Heart right ventricle (tissue), 16 donors: ENCODE data around the gene DIS3L2. TPM values are rescaled to one million over a fixed set of nuclear protein-coding genes. Genes with fewer than 3 reads are reported as not detected.
A peak's percentile ranks its signal among the peaks of the same experiment; 100 is the strongest.

ENCODE experiments used
- ATAC-seq, 8 donors: fragments of 200-7000 bp; cut with Tn5 transposase; one replicate each; pipeline ENCODE4 v1.9.1; 2020; ENCODE audit warnings: mild to moderate bottlenecking in 8 of 8, moderate library complexity in 8 of 8, moderate number of reproducible peaks in 1 of 8
- DNase-seq, 2 donors: peaks; one replicate each; pipeline ENCODE4 v3.0.0-alpha.2; 2020
- H3K27ac ChIP-seq, 10 donors: fragments of 200-600 bp; sonication (generic) in 2 of 10; one replicate each; pipeline versions ENCODE4 v1.5.0 to v1.8.0; 2020 to 2022; ENCODE audit warnings: mild to moderate bottlenecking in 3 of 10
- H3K27me3 ChIP-seq, 7 donors: fragments of 200-600 bp; one replicate each; pipeline ENCODE4 v1.8.0; 2021 to 2022; ENCODE audit warnings: mild to moderate bottlenecking in 2 of 7
- H3K36me3 ChIP-seq, 9 donors: fragments of 200-600 bp; sonication (generic) in 1 of 9; one replicate each; pipeline versions ENCODE4 v1.5.0 to v1.8.0; 2020 to 2022; ENCODE audit warnings: mild to moderate bottlenecking in 2 of 9
- H3K4me1 ChIP-seq, 9 donors: fragments of 200-600 bp; sonication (generic) in 1 of 9; one replicate each; pipeline versions ENCODE4 v1.5.0 to v1.8.0; 2020 to 2022; ENCODE audit warnings: mild to moderate bottlenecking in 4 of 9
- H3K4me3 ChIP-seq, 10 donors: fragments of 200-600 bp; sonication (generic) in 2 of 10; one replicate each; pipeline versions ENCODE4 v1.5.0 to v1.8.0; 2020 to 2022; ENCODE audit warnings: mild to moderate bottlenecking in 7 of 10, moderate library complexity in 2 of 10
- H3K9me3 ChIP-seq, 11 donors: fragments of 200-600 bp in 10 of 11; sonication (generic) in 2 of 11; one replicate each; pipeline versions ENCODE4 v1.5.0 to v1.8.0; 2013 to 2022; ENCODE audit warnings: mild to moderate bottlenecking in 2 of 11, control low read depth in 1 of 11, moderate library complexity in 1 of 11
- WGBS, 2 donors: extraction: QIAGEN DNeasy Blood & Tissue Kit; methylation state at CpG; one replicate each; pipeline ENCODE4 v1.1.7; 2013; ENCODE audit warnings: inconsistent platforms in 1 of 2; 5-methylcytosine and 5-hydroxymethylcytosine counted together
- intact Hi-C, 10 donors: fragments of 100-400 bp; cut with DNase I; formaldehyde crosslinking; loops; one replicate each; pipeline versions ENCODE4 v1.11.1 to v1.14.2; 2022
- polyA plus RNA-seq, 2 donors: library from polyadenylated mRNA; stranded (reverse); fragments of 200-250 nt; gene quantifications; one replicate each; pipeline ENCODE4 v1.2.3, GENCODE V29; 2013
- total RNA-seq, 10 donors: library from RNA; stranded (reverse); fragmentation: NEBNext Ultra II Directional in 3 of 10; extraction: Animal tissue kit (Norgen Biotek cat#: 25700) in 3 of 10; gene quantifications; one replicate each; pipeline versions ENCODE4 v1.2.1 to v1.2.4, GENCODE V29; 2021 to 2023
- TF ChIP-seq, protein P1 (sequence below), 9 donors: fragments of 200-600 bp; sonication (generic) in 2 of 9; IDR thresholded peaks; one replicate each; pipeline versions ENCODE4 v1.5.0 to v1.8.0; 2021 to 2022; ENCODE audit warnings: antibody characterized with exemption in 9 of 9, mild to moderate bottlenecking in 5 of 9, moderate library complexity in 1 of 9
- donor health status: Arrhythmogenic right ventricular cardiomyopathy.
- donor health status: ischemic (EF 13 %, LVEDD 7.1; RV severe dilation, severe dysfunction).
- donor health status: healthy with polysubstance abuse.
- donor health status: DM: no; HTN: yes; CAD: no.
- donor health status: DM: no; HTN: no; CAD: no.
- donor health status: ischemic (EF 25% LVEDD 6.9; RV normal size, moderate dysfunction).
- donor health status: ischemic (EF 25% LVEDD 5.7; RV mildly dilated, moderate dysfunction).
- donor health status: healthy.
- donor health status: DM: yes; HTN: yes; CAD: no.
- donor health status: Ischemic cardiomyopathy.
- donor health status: ischemic (EF 35%, LVEDD 5.7; RV mildly dilated, moderate dysfunction).
- donor health status: nonischemic (EF 11% LVEDD 7.7; RV severe dilation, severe dysfunction).
- donor health status: DM: yes; HTN: yes; CAD: no.
- donor health status: PGD.
- donor health status: ischemic (EF 29% LVEDD 5.4; RV normal size, mild dysfunction).
- donor health status: nonischemic (EF 23%, LVEDD 6.1; RV moderate dilation, normal function).

Gene DIS3L2
- total and polyA plus RNA-seq, 12 donors = 9.5 to 24.5 (median 18.5) TPM

GRCh38 chr2:231930593-231931281 is 30.8 kb upstream of the DIS3L2 start:
- Histone ChIP-seq H3K4me3 (no peak overlapping the region), H3K27me3 (peaks cover 14 to 50% (median 44%) of the 10 kb centered on the region in 7 donors), H3K4me1 (peaks cover 4 to 53% (median 16%) of the 10 kb centered on the region in 9 donors), H3K27ac (peak overlapping the region in 9 of 10 donors; percentile 15 to 79 (median 45)), H3K36me3 (no peaks in the 10 kb centered on the region), H3K9me3 (no peaks in the 10 kb centered on the region)
- TF ChIP-seq, protein P1, sequence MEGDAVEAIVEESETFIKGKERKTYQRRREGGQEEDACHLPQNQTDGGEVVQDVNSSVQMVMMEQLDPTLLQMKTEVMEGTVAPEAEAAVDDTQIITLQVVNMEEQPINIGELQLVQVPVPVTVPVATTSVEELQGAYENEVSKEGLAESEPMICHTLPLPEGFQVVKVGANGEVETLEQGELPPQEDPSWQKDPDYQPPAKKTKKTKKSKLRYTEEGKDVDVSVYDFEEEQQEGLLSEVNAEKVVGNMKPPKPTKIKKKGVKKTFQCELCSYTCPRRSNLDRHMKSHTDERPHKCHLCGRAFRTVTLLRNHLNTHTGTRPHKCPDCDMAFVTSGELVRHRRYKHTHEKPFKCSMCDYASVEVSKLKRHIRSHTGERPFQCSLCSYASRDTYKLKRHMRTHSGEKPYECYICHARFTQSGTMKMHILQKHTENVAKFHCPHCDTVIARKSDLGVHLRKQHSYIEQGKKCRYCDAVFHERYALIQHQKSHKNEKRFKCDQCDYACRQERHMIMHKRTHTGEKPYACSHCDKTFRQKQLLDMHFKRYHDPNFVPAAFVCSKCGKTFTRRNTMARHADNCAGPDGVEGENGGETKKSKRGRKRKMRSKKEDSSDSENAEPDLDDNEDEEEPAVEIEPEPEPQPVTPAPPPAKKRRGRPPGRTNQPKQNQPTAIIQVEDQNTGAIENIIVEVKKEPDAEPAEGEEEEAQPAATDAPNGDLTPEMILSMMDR (IDR thresholded peaks at IDR 0.05) = no peak
- 58 to 70% methylated on average over 8 of the region's 8 CpGs for WGBS, 2 donors
- DNase-seq = peak; percentile 64 to 78
- ATAC-seq = peak; percentile 36 to 64 (median 54)
- intact Hi-C loops = no loop called here

- ATAC-seq (peak in 7 of 8 donors; percentile 25 to 61 (median 44)), DNase-seq (peak in 1 of 2 donors; percentile 53)
- H3K4me3 ChIP-seq = no peak overlapping the region
- no peaks in the 10 kb centered on the region for H3K36me3 ChIP-seq
- H3K27me3 ChIP-seq = peaks cover 12 to 43% (median 37%) of the 10 kb centered on the region in 7 donors
- peaks cover 0 to 46% (median 9%) of the 10 kb centered on the region in 9 donors for H3K4me1 ChIP-seq
- TF ChIP-seq, protein P1 (IDR thresholded peaks at IDR 0.05) = no peak
- 69 to 78% methylated on average over 7 of the region's 7 CpGs for WGBS, 2 donors
- intact Hi-C loops = no loop called here
- no peaks in the 10 kb centered on the region for H3K9me3 ChIP-seq
- H3K27ac ChIP-seq = peak overlapping the region in 9 of 10 donors; percentile 15 to 79 (median 45)
Measured at GRCh38 chr2:231931481-231931915, 30.0 kb upstream of the DIS3L2 start.

- TF ChIP-seq, protein P1 (IDR thresholded peaks at IDR 0.05) = no peak
- Histone ChIP-seq H3K4me1 (peaks cover 0 to 36% (median 0%) of the 10 kb centered on the region in 9 donors), H3K27me3 (peaks cover under 1 to 31% (median 25%) of the 10 kb centered on the region in 7 donors), H3K4me3 (no peak overlapping the region), H3K9me3 (no peaks in the 10 kb centered on the region), H3K36me3 (no peaks in the 10 kb centered on the region), H3K27ac (peak overlapping the region in 2 of 10 donors; percentile 43 to 61)
- 89 to 90% methylated on average over 3 of the region's 3 CpGs for WGBS, 2 donors
- intact Hi-C loops = no loop called here
- ATAC-seq (no peak), DNase-seq (no peak)
Measured at GRCh38 chr2:231932711-231932970, 28.9 kb upstream of the DIS3L2 start.

DNA sequence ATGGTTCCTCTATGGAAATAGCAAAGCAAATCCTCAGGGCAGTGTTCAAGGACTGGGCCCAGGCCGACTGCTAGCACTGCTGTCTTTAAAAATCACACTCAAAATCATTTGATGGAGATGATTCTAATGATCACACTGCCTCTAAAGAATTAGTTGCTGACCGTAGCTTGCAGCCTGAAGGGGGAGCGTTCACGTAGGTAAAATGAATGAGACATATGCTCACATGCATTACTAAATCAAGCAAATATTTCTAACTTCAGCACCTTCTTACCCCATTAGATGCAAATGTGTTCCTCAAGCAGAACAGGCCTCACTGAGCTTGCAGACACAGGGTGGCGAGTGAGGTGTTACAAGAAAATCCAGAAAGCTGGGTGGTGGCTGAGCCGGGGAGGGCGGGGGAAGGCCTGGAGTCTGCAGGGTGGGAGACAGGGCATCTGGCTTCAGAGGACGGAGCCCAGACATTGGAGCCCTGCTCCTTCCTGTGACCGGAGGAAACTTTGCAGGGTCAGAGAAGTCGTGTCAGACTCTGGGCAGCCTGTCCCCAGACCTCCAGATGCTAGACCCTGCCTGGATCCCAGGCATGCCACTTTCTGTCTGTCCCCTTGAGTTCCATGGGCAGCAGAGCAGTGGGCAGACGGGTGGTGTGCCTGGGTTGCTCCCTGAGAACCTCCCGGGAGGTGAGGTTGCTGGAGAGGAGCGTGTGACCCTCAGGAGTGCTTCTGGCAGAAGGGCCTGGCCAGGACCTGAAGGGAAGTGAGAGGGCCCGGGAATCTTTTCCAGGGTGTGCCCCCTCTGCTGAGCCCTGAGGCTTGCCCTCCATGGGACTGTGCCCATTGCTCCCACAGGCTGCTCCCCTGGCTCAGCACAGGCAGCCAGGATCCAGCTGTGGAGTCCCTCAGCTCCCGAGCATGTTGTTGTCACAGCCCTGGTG is 28.3 kb upstream of the DIS3L2 start:
- intact Hi-C loops = no loop called here

More for the DNA sequence above, 28.3 kb upstream of the DIS3L2 start:
- DNase-seq (no peak), ATAC-seq (no peak)
- H3K36me3 ChIP-seq = no peaks in the 10 kb centered on the region
- TF ChIP-seq, protein P1 (IDR thresholded peaks at IDR 0.05) = no peak
- H3K27ac ChIP-seq = peak overlapping the region in 3 of 10 donors; percentile 43 to 63 (median 61)
- 84 to 85% methylated on average over 15 of the region's 15 CpGs for WGBS, 2 donors
- no peak overlapping the region for H3K4me3 ChIP-seq
- peaks cover 0 to 25% (median 19%) of the 10 kb centered on the region in 7 donors for H3K27me3 ChIP-seq
- peaks cover 0 to 36% (median 0%) of the 10 kb centered on the region in 9 donors for H3K4me1 ChIP-seq
- no peaks in the 10 kb centered on the region for H3K9me3 ChIP-seq
